Measurements from ENCODE around the gene DCBLD2. TPM values are rescaled to one million over a fixed set of nuclear protein-coding genes. Genes with fewer than 3 reads are reported as not detected.

DCBLD2 gene
- total RNA-seq, 2 experiments from 2014 or later = 2.0 to 2.1 TPM

GRCh38 chr3:98824256-98824655, 77.2 kb downstream of the DCBLD2 start:
- Mint-ChIP-seq H3K36me3 (no peaks in the 10 kb centered on the region), H3K27me3 (no peaks in the 10 kb centered on the region)

GRCh38 chr3:98823791-98824190, 77.7 kb downstream of the DCBLD2 start:
- H3K36me3 Mint-ChIP-seq = no peaks in the 10 kb centered on the region
- H3K27me3 Mint-ChIP-seq = no peaks in the 10 kb centered on the region
- no peak for DNase-seq
- H3K4me3 Mint-ChIP-seq = no peak overlapping the region
- H3K27ac Mint-ChIP-seq = no peak overlapping the region
- no peaks in the 10 kb centered on the region for H3K9me3 Mint-ChIP-seq
- no peaks in the 10 kb centered on the region for H3K4me1 Mint-ChIP-seq

More at GRCh38 chr3:98824256-98824655, 77.2 kb downstream of the DCBLD2 start:
- DNase-seq = no peak
- H3K27ac Mint-ChIP-seq = no peak overlapping the region
- H3K9me3 Mint-ChIP-seq = no peaks in the 10 kb centered on the region
- no peaks in the 10 kb centered on the region for H3K4me1 Mint-ChIP-seq
- H3K4me3 Mint-ChIP-seq = no peak overlapping the region

GRCh38 chr3:98821063-98821462, 80.4 kb downstream of the DCBLD2 start:
- no peaks in the 10 kb centered on the region for H3K4me1 Mint-ChIP-seq
- H3K4me3 Mint-ChIP-seq = no peak overlapping the region
- H3K27me3 Mint-ChIP-seq = no peaks in the 10 kb centered on the region
- H3K36me3 Mint-ChIP-seq = peaks cover 2% of the 10 kb centered on the region
- no peak for DNase-seq
- H3K27ac Mint-ChIP-seq = no peak overlapping the region
- no peaks in the 10 kb centered on the region for H3K9me3 Mint-ChIP-seq

GRCh38 chr3:98817547-98818041, 83.9 kb downstream of the DCBLD2 start:
- DNase-seq = no peak
- H3K36me3 Mint-ChIP-seq = peaks cover 2% of the 10 kb centered on the region

GRCh38 chr3:98814817-98815420, 86.6 kb downstream of the DCBLD2 start:
- no peaks in the 10 kb centered on the region for H3K27me3 Mint-ChIP-seq
- no peak overlapping the region for H3K27ac Mint-ChIP-seq

More at GRCh38 chr3:98817547-98818041, 83.9 kb downstream of the DCBLD2 start:
- no peak overlapping the region for H3K4me3 Mint-ChIP-seq
- no peak overlapping the region for H3K27ac Mint-ChIP-seq
- no peaks in the 10 kb centered on the region for H3K27me3 Mint-ChIP-seq
- H3K9me3 Mint-ChIP-seq = no peaks in the 10 kb centered on the region
- H3K4me1 Mint-ChIP-seq = no peaks in the 10 kb centered on the region

GRCh38 chr3:98812851-98813374, 88.6 kb downstream of the DCBLD2 start:
- Mint-ChIP-seq H3K9me3 (no peaks in the 10 kb centered on the region), H3K4me3 (no peak overlapping the region), H3K36me3 (peaks cover 2% of the 10 kb centered on the region), H3K27ac (no peak overlapping the region), H3K27me3 (no peaks in the 10 kb centered on the region), H3K4me1 (peaks cover 2% of the 10 kb centered on the region)
- no peak for DNase-seq

More at GRCh38 chr3:98814817-98815420, 86.6 kb downstream of the DCBLD2 start:
- DNase-seq = no peak
- Mint-ChIP-seq H3K4me3 (no peak overlapping the region), H3K9me3 (no peaks in the 10 kb centered on the region), H3K36me3 (peaks cover 2% of the 10 kb centered on the region), H3K4me1 (no peaks in the 10 kb centered on the region)

- Mint-ChIP-seq H3K36me3 (peaks cover 1% of the 10 kb centered on the region), H3K4me3 (no peak overlapping the region), H3K27ac (no peak overlapping the region), H3K4me1 (peaks cover 2% of the 10 kb centered on the region), H3K9me3 (no peaks in the 10 kb centered on the region), H3K27me3 (no peaks in the 10 kb centered on the region)
- DNase-seq = no peak
These were observed 90.4 kb downstream of the DCBLD2 start for GRCh38 chr3:98811048-98811447.

GRCh38 chr3:98809557-98809956, 91.9 kb downstream of the DCBLD2 start:
- H3K9me3 Mint-ChIP-seq = no peaks in the 10 kb centered on the region
- H3K4me3 Mint-ChIP-seq = no peak overlapping the region
- DNase-seq = no peak
- no peak overlapping the region for H3K27ac Mint-ChIP-seq
- H3K36me3 Mint-ChIP-seq = peaks cover 6% of the 10 kb centered on the region
- H3K27me3 Mint-ChIP-seq = no peaks in the 10 kb centered on the region
- peaks cover 2% of the 10 kb centered on the region for H3K4me1 Mint-ChIP-seq

- no peak for DNase-seq
- H3K36me3 Mint-ChIP-seq = peaks cover 10% of the 10 kb centered on the region
These were observed 93.4 kb downstream of the DCBLD2 start for GRCh38 chr3:98808071-98808470.

GRCh38 chr3:98807561-98807960, 93.9 kb downstream of the DCBLD2 start:
- Mint-ChIP-seq H3K4me1 (peaks cover 2% of the 10 kb centered on the region), H3K9me3 (peaks cover 2% of the 10 kb centered on the region), H3K27me3 (no peaks in the 10 kb centered on the region), H3K27ac (no peak overlapping the region), H3K36me3 (peaks cover 10% of the 10 kb centered on the region), H3K4me3 (no peak overlapping the region)
- DNase-seq = no peak

More at GRCh38 chr3:98808071-98808470, 93.4 kb downstream of the DCBLD2 start:
- Mint-ChIP-seq H3K9me3 (no peaks in the 10 kb centered on the region), H3K4me1 (peaks cover 2% of the 10 kb centered on the region), H3K27me3 (no peaks in the 10 kb centered on the region), H3K4me3 (no peak overlapping the region), H3K27ac (no peak overlapping the region)

GRCh38 chr3:98807011-98807410, 94.5 kb downstream of the DCBLD2 start:
- no peak overlapping the region for H3K27ac Mint-ChIP-seq
- H3K4me1 Mint-ChIP-seq = peaks cover 2% of the 10 kb centered on the region
- DNase-seq = no peak
- H3K9me3 Mint-ChIP-seq = peaks cover 3% of the 10 kb centered on the region
- no peak overlapping the region for H3K4me3 Mint-ChIP-seq
- peaks cover 10% of the 10 kb centered on the region for H3K36me3 Mint-ChIP-seq
- no peaks in the 10 kb centered on the region for H3K27me3 Mint-ChIP-seq

- Mint-ChIP-seq H3K27me3 (no peaks in the 10 kb centered on the region), H3K27ac (no peak overlapping the region), H3K4me3 (no peak overlapping the region), H3K36me3 (peaks cover 10% of the 10 kb centered on the region), H3K4me1 (peaks cover 2% of the 10 kb centered on the region), H3K9me3 (peaks cover 3% of the 10 kb centered on the region)
- no peak for DNase-seq
These were observed 95.0 kb downstream of the DCBLD2 start for GRCh38 chr3:98806521-98806920.

GRCh38 chr3:98805571-98805970, 95.9 kb downstream of the DCBLD2 start:
- no peak for DNase-seq
- no peak overlapping the region for H3K27ac Mint-ChIP-seq
- H3K36me3 Mint-ChIP-seq = peaks cover 10% of the 10 kb centered on the region
- peaks cover 2% of the 10 kb centered on the region for H3K4me1 Mint-ChIP-seq
- H3K4me3 Mint-ChIP-seq = no peak overlapping the region
- peaks cover 3% of the 10 kb centered on the region for H3K9me3 Mint-ChIP-seq
- H3K27me3 Mint-ChIP-seq = no peaks in the 10 kb centered on the region

- Mint-ChIP-seq H3K27me3 (no peaks in the 10 kb centered on the region), H3K4me1 (no peaks in the 10 kb centered on the region), H3K4me3 (no peak overlapping the region), H3K9me3 (peaks cover 3% of the 10 kb centered on the region), H3K36me3 (peaks cover 8% of the 10 kb centered on the region), H3K27ac (no peak overlapping the region)
- no peak for DNase-seq
These were observed 100.3 kb downstream of the DCBLD2 start for GRCh38 chr3:98801043-98801747.

- Mint-ChIP-seq H3K27me3 (no peaks in the 10 kb centered on the region), H3K9me3 (peaks cover 3% of the 10 kb centered on the region), H3K4me1 (no peaks in the 10 kb centered on the region), H3K27ac (no peak overlapping the region), H3K36me3 (peaks cover 4% of the 10 kb centered on the region), H3K4me3 (no peak overlapping the region)
- no peak for DNase-seq
These were observed 101.1 kb downstream of the DCBLD2 start for GRCh38 chr3:98800401-98800800.
